DOHH2 (cell line): ENCODE data around the gene PRKAA1.

Source experiments
- H3F3A ChIP-seq: fragments of 200-600 bp; sonication (generic), shearing (Covaris generic); 2 replicates; pipeline ENCODE4 v1.6.0; 2016; ENCODE audit warnings: antibody characterized with exemption, mild to moderate bottlenecking; ENCODE audit not compliant: control insufficient read depth, insufficient read depth
- H3K27ac ChIP-seq: fragments of 200-600 bp; sonication (generic); 2 replicates; pipeline ENCODE4 v1.5.1; 2014; ENCODE audit warnings: low read depth, mild to moderate bottlenecking, low read length, moderate library complexity
- H3K27me3 ChIP-seq: fragments of 200-600 bp; sonication (generic); 2 replicates; pipeline ENCODE4 v1.6.1; 2014; ENCODE audit warnings: mild to moderate bottlenecking, low read length, mixed read lengths; ENCODE audit not compliant: control insufficient read depth
- H3K36me3 ChIP-seq: fragments of 200-600 bp; sonication (generic); 2 replicates; pipeline ENCODE4 v1.6.1; 2014; ENCODE audit warnings: mild to moderate bottlenecking, low read length, moderate library complexity, mixed read lengths; ENCODE audit not compliant: control insufficient read depth
- H3K4me1 ChIP-seq: fragments of 200-600 bp; sonication (generic); 2 replicates; pipeline ENCODE4 v1.6.1; 2014; ENCODE audit warnings: mild to moderate bottlenecking, low read length, mixed read lengths; ENCODE audit not compliant: control insufficient read depth
- H3K4me2 ChIP-seq: fragments of 200-600 bp; sonication (generic); 2 replicates; pipeline ENCODE4 v1.6.0; 2014; ENCODE audit warnings: mild to moderate bottlenecking, low read length, moderate library complexity
- H3K4me3 ChIP-seq: fragments of 200-600 bp; sonication (generic); 2 replicates; pipeline ENCODE4 v1.5.1; 2014; ENCODE audit warnings: mild to moderate bottlenecking, low read length, mixed read lengths
- H3K79me2 ChIP-seq: fragments of 200-600 bp; sonication (generic); 2 replicates; pipeline ENCODE4 v1.6.1; 2014; ENCODE audit warnings: mild to moderate bottlenecking, low read length, mixed read lengths; ENCODE audit not compliant: control insufficient read depth
- H3K9me2 ChIP-seq: fragments of 200-600 bp; sonication (generic); replicated peaks from 2 replicates; pipeline ENCODE4 v1.6.1; 2014; ENCODE audit warnings: mild to moderate bottlenecking, low read length, mixed read lengths; ENCODE audit not compliant: control insufficient read depth
- H3K9me3 ChIP-seq: fragments of 200-600 bp; sonication (generic); 2 replicates; pipeline ENCODE4 v1.6.1; 2014; ENCODE audit warnings: antibody characterized with exemption, low read length, mixed read lengths; ENCODE audit not compliant: control insufficient read depth, insufficient read depth
- H4K20me1 ChIP-seq: fragments of 200-600 bp; sonication (generic); 2 replicates; pipeline ENCODE4 v1.6.0; 2014; ENCODE audit warnings: low read depth, mild to moderate bottlenecking, antibody characterized with exemption, low read length, moderate library complexity; ENCODE audit not compliant: control insufficient read depth, insufficient read depth
- CTCF ChIP-seq: fragments of 200-600 bp; sonication (generic); IDR thresholded peaks from one replicate; pipeline ENCODE4 v1.5.1; 2014; ENCODE audit warnings: antibody characterized with exemption, mild to moderate bottlenecking, low read depth, low read length; ENCODE audit not compliant: poor library complexity, severe bottlenecking
- EZH2phosphoT487 ChIP-seq: fragments of 200-600 bp; sonication (generic); IDR thresholded peaks from 2 replicates; pipeline ENCODE4 v1.6.1; 2017; ENCODE audit warnings: borderline replicate concordance, mild to moderate bottlenecking, antibody characterized with exemption, low read length, moderate library complexity, mixed read lengths

The PRKAA1 gene

GRCh38 chr5:40735609-40736008, 62.6 kb downstream of the PRKAA1 start:
- no peak overlapping the region for H3K4me3 ChIP-seq
- no peak for TF ChIP-seq CTCF
- no peak for TF ChIP-seq EZH2phosphoT487
- H3K4me2 ChIP-seq = no peak overlapping the region
- H4K20me1 ChIP-seq = no peaks in the 10 kb centered on the region
- peaks cover 4% of the 10 kb centered on the region; the same call in 1 of the 2 replicates for H3F3A ChIP-seq
- H3K9me2 ChIP-seq = no peaks in the 10 kb centered on the region
- no peaks in the 10 kb centered on the region for H3K9me3 ChIP-seq
- no peaks in the 10 kb centered on the region for H3K27me3 ChIP-seq
- no peak overlapping the region for H3K27ac ChIP-seq
- H3K36me3 ChIP-seq = 0 out of 2 replicates have a peak, but pooled peaks cover 4% of the 10 kb centered on the region
- H3K79me2 ChIP-seq = no peaks in the 10 kb centered on the region; the same call in 1 of the 2 replicates
- no peaks in the 10 kb centered on the region for H3K4me1 ChIP-seq

GRCh38 chr5:40734986-40735385, 63.2 kb downstream of the PRKAA1 start:
- H3F3A ChIP-seq = peaks cover 4% of the 10 kb centered on the region; the same call in 1 of the 2 replicates
- H3K36me3 ChIP-seq = 0 out of 2 replicates have a peak, but pooled peaks cover 2% of the 10 kb centered on the region
- H4K20me1 ChIP-seq = no peaks in the 10 kb centered on the region
- H3K4me3 ChIP-seq = no peak overlapping the region
- H3K27ac ChIP-seq = no peak overlapping the region
- H3K9me2 ChIP-seq = no peaks in the 10 kb centered on the region
- no peaks in the 10 kb centered on the region for H3K27me3 ChIP-seq
- no peaks in the 10 kb centered on the region for H3K4me1 ChIP-seq
- no peak for TF ChIP-seq CTCF
- TF ChIP-seq EZH2phosphoT487 = no peak
- H3K79me2 ChIP-seq = no peaks in the 10 kb centered on the region; the same call in 1 of the 2 replicates
- H3K9me3 ChIP-seq = no peaks in the 10 kb centered on the region
- H3K4me2 ChIP-seq = no peak overlapping the region

- H3K79me2 ChIP-seq = no peaks in the 10 kb centered on the region; the same call in 1 of the 2 replicates
- H3K4me3 ChIP-seq = no peak overlapping the region
- H4K20me1 ChIP-seq = no peaks in the 10 kb centered on the region
- H3K27me3 ChIP-seq = no peaks in the 10 kb centered on the region
- TF ChIP-seq CTCF = no peak
- TF ChIP-seq EZH2phosphoT487 = no peak
- no peaks in the 10 kb centered on the region for H3K9me2 ChIP-seq
- 0 out of 2 replicates have a peak, but pooled peaks cover 2% of the 10 kb centered on the region for H3K36me3 ChIP-seq
- no peak overlapping the region for H3K27ac ChIP-seq
- peaks cover 4% of the 10 kb centered on the region; the same call in 1 of the 2 replicates for H3F3A ChIP-seq
- no peak overlapping the region for H3K4me2 ChIP-seq
- no peaks in the 10 kb centered on the region for H3K9me3 ChIP-seq
- no peaks in the 10 kb centered on the region for H3K4me1 ChIP-seq
Observed at GRCh38 chr5:40733879-40734563, 64.2 kb downstream of the PRKAA1 start.
